Neural cell (in vitro differentiated cells): ENCODE measurements around the gene GCNT1. TPM values are rescaled to one million over a fixed set of nuclear protein-coding genes. Genes with fewer than 3 reads are reported as not detected.

Experiments used
- H2AFZ ChIP-seq: fragments of 200-600, 300-800 bp; sonication (generic), shearing (Covaris generic); 2 replicates; pipeline ENCODE4 v1.6.0; 2014; ENCODE audit warnings: low read depth, mild to moderate bottlenecking, antibody characterized with exemption, low read length, moderate library complexity
- H3F3A ChIP-seq: fragments of 200-600 bp; shearing (Covaris generic); 2 replicates; pipeline ENCODE4 v1.6.1; 2016; ENCODE audit warnings: mild to moderate bottlenecking, moderate library complexity, mixed read lengths, antibody characterized with exemption, low read length; ENCODE audit not compliant: insufficient read depth, poor library complexity, severe bottlenecking
- H3K27ac ChIP-seq: fragments of 200-600, 300-800 bp; sonication (generic), shearing (Covaris generic); 2 replicates; pipeline ENCODE4 v1.5.1; 2014; ENCODE audit warnings: mild to moderate bottlenecking, low read length, moderate library complexity
- H3K27me3 ChIP-seq: fragments of 300-800, 200-600 bp; sonication (generic), shearing (Covaris generic); 2 replicates; pipeline ENCODE4 v1.6.0; 2014; ENCODE audit warnings: mild to moderate bottlenecking, low read depth, low read length, moderate library complexity; ENCODE audit not compliant: insufficient read depth
- H3K36me3 ChIP-seq: fragments of 300-800, 200-600 bp; sonication (generic), shearing (Covaris generic); 2 replicates; pipeline ENCODE4 v1.5.1; 2014; ENCODE audit warnings: mild to moderate bottlenecking, antibody characterized with exemption, low read length, moderate library complexity; ENCODE audit not compliant: insufficient read depth
- H3K4me2 ChIP-seq: fragments of 300-800, 200-600 bp; sonication (generic), shearing (Covaris generic); 2 replicates; pipeline ENCODE4 v1.6.0; 2014; ENCODE audit warnings: mild to moderate bottlenecking, low read length
- H3K4me3 ChIP-seq: fragments of 300-800, 200-600 bp; sonication (generic), shearing (Covaris generic); 2 replicates; pipeline ENCODE4 v1.5.1; 2014; ENCODE audit warnings: mild to moderate bottlenecking, low read length, moderate library complexity
- H3K79me2 ChIP-seq: fragments of 200-600 bp; shearing (Covaris generic); replicated peaks from 2 replicates; pipeline ENCODE4 v1.6.0; 2014; ENCODE audit warnings: mild to moderate bottlenecking, low read length, moderate library complexity; ENCODE audit not compliant: insufficient read depth
- H3K9ac ChIP-seq: fragments of 300-800, 200-600 bp; sonication (generic), shearing (Covaris generic); 2 replicates; pipeline ENCODE4 v1.6.1; 2016; ENCODE audit warnings: mild to moderate bottlenecking, low read length, mixed read lengths
- H3K9me2 ChIP-seq: fragments of 200-600 bp; shearing (Covaris generic); 2 replicates; pipeline ENCODE4 v1.6.1; 2016; ENCODE audit warnings: mild to moderate bottlenecking, low read length, mixed read lengths; ENCODE audit not compliant: insufficient read depth
- H3K9me3 ChIP-seq: fragments of 200-600, 300-800 bp; sonication (generic), shearing (Covaris generic); 2 replicates; pipeline ENCODE4 v1.6.1; 2016; ENCODE audit warnings: mild to moderate bottlenecking, mixed run types, low read length, moderate library complexity, mixed read lengths
- H4K20me1 ChIP-seq: fragments of 200-600 bp; shearing (Covaris generic); 2 replicates; pipeline ENCODE4 v1.6.1; 2016; ENCODE audit warnings: mild to moderate bottlenecking, mixed run types; ENCODE audit not compliant: insufficient read depth
- EP300 ChIP-seq: fragments of 450-650 bp; conservative IDR thresholded peaks from 2 replicates; pipeline ENCODE4 v1.6.1; 2014; ENCODE audit warnings: antibody characterized with exemption, mild to moderate bottlenecking, moderate library complexity; ENCODE audit not compliant: poor library complexity, severe bottlenecking
- EZH2 ChIP-seq: fragments of 200-600, 300-800 bp; shearing (Covaris generic), sonication (generic); IDR thresholded peaks from 2 replicates; pipeline ENCODE4 v1.6.1; 2014; ENCODE audit warnings: antibody characterized with exemption, low read length, borderline replicate concordance, mild to moderate bottlenecking; ENCODE audit not compliant: insufficient read depth, poor library complexity, severe bottlenecking
- MXI1 ChIP-seq: fragments of 450-650 bp; conservative IDR thresholded peaks from 2 replicates; pipeline ENCODE4 v1.6.1; 2014; ENCODE audit warnings: antibody characterized with exemption, mild to moderate bottlenecking; ENCODE audit not compliant: poor library complexity, severe bottlenecking
- POLR2AphosphoS5 ChIP-seq: IDR thresholded peaks from 2 replicates; pipeline ENCODE4 v1.6.1; 2012
- RAD21 ChIP-seq: fragments of 450-650 bp; conservative IDR thresholded peaks from 2 replicates; pipeline ENCODE4 v1.6.1; 2014; ENCODE audit warnings: antibody characterized with exemption, mild to moderate bottlenecking, moderate library complexity
- SMC3 ChIP-seq: fragments of 450-650 bp; conservative IDR thresholded peaks from 2 replicates; pipeline ENCODE4 v1.6.1; 2014; ENCODE audit warnings: antibody characterized with exemption, mild to moderate bottlenecking, moderate library complexity; ENCODE audit not compliant: poor library complexity
- TAF1 ChIP-seq: IDR thresholded peaks from 2 replicates; pipeline ENCODE4 v1.6.1; 2012; ENCODE audit warnings: low read depth
- polyA plus RNA-seq: library from polyadenylated mRNA; depleted of rRNA; stranded (reverse); fragments of >200 nt; gene quantifications from 2 replicates; pipeline ENCODE4 v1.2.3, GENCODE V29; 2014
- TF ChIP-seq, protein P1 (sequence below): fragments of 450-650 bp; IDR thresholded peaks from 2 replicates; pipeline ENCODE4 v1.5.1; 2014; ENCODE audit warnings: antibody characterized with exemption, mild to moderate bottlenecking, moderate library complexity; ENCODE audit not compliant: poor library complexity, severe bottlenecking
- TF ChIP-seq, protein P2 (sequence below): IDR thresholded peaks from 2 replicates; pipeline ENCODE4 v1.6.1; 2012; ENCODE audit warnings: borderline replicate concordance

GCNT1 gene
- polyA plus RNA-seq, 1 donor from 2014 or later: 0.22 TPM

DNA sequence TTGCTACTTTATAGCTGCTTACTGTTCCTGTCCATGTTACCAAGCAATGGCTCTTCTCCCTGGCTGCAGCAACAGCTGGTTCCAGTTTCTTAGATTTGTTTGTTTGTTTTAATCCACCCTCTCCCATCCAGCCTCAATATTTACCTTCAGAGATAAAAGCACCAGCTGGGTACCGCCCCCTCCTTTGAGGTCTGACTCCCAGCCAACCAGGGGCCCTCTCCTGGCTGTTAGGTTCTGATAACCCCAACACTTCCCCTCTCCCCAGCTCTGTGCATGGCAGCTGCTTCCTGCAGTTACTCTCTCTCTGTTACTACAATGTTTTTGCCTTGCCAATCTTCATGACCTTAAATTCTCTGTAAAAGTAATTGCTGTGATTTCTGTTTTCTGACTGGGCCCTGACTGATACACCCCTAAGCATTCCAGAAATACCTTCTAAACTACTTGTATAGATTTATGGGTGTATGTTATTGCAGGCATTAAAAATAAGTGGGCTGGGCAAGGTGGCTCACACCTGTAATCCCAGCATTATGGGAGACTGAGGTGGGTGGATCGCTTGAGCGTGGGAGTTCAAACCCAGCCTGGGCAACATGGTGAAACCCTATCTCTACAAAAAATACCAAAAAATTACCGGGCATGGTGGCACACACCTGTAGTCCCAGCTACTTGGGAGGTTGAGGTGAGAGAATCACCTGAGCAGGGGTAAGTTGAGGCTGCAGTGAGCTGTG lies 2.6 kb upstream of the GCNT1 start:
- no peak for TF ChIP-seq RAD21
- no peak for TF ChIP-seq MXI1
- TF ChIP-seq, protein P1, sequence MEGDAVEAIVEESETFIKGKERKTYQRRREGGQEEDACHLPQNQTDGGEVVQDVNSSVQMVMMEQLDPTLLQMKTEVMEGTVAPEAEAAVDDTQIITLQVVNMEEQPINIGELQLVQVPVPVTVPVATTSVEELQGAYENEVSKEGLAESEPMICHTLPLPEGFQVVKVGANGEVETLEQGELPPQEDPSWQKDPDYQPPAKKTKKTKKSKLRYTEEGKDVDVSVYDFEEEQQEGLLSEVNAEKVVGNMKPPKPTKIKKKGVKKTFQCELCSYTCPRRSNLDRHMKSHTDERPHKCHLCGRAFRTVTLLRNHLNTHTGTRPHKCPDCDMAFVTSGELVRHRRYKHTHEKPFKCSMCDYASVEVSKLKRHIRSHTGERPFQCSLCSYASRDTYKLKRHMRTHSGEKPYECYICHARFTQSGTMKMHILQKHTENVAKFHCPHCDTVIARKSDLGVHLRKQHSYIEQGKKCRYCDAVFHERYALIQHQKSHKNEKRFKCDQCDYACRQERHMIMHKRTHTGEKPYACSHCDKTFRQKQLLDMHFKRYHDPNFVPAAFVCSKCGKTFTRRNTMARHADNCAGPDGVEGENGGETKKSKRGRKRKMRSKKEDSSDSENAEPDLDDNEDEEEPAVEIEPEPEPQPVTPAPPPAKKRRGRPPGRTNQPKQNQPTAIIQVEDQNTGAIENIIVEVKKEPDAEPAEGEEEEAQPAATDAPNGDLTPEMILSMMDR: no peak
- TF ChIP-seq TAF1: no peak
- no peak for TF ChIP-seq POLR2AphosphoS5
- TF ChIP-seq SMC3: no peak
- TF ChIP-seq, protein P2, sequence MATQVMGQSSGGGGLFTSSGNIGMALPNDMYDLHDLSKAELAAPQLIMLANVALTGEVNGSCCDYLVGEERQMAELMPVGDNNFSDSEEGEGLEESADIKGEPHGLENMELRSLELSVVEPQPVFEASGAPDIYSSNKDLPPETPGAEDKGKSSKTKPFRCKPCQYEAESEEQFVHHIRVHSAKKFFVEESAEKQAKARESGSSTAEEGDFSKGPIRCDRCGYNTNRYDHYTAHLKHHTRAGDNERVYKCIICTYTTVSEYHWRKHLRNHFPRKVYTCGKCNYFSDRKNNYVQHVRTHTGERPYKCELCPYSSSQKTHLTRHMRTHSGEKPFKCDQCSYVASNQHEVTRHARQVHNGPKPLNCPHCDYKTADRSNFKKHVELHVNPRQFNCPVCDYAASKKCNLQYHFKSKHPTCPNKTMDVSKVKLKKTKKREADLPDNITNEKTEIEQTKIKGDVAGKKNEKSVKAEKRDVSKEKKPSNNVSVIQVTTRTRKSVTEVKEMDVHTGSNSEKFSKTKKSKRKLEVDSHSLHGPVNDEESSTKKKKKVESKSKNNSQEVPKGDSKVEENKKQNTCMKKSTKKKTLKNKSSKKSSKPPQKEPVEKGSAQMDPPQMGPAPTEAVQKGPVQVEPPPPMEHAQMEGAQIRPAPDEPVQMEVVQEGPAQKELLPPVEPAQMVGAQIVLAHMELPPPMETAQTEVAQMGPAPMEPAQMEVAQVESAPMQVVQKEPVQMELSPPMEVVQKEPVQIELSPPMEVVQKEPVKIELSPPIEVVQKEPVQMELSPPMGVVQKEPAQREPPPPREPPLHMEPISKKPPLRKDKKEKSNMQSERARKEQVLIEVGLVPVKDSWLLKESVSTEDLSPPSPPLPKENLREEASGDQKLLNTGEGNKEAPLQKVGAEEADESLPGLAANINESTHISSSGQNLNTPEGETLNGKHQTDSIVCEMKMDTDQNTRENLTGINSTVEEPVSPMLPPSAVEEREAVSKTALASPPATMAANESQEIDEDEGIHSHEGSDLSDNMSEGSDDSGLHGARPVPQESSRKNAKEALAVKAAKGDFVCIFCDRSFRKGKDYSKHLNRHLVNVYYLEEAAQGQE: no peak
- TF ChIP-seq EP300: no peak
- TF ChIP-seq EZH2: no peak
- Histone ChIP-seq H3K9me3 (no peaks in the 10 kb centered on the region), H3K4me2 (no peak overlapping the region)

DNA sequence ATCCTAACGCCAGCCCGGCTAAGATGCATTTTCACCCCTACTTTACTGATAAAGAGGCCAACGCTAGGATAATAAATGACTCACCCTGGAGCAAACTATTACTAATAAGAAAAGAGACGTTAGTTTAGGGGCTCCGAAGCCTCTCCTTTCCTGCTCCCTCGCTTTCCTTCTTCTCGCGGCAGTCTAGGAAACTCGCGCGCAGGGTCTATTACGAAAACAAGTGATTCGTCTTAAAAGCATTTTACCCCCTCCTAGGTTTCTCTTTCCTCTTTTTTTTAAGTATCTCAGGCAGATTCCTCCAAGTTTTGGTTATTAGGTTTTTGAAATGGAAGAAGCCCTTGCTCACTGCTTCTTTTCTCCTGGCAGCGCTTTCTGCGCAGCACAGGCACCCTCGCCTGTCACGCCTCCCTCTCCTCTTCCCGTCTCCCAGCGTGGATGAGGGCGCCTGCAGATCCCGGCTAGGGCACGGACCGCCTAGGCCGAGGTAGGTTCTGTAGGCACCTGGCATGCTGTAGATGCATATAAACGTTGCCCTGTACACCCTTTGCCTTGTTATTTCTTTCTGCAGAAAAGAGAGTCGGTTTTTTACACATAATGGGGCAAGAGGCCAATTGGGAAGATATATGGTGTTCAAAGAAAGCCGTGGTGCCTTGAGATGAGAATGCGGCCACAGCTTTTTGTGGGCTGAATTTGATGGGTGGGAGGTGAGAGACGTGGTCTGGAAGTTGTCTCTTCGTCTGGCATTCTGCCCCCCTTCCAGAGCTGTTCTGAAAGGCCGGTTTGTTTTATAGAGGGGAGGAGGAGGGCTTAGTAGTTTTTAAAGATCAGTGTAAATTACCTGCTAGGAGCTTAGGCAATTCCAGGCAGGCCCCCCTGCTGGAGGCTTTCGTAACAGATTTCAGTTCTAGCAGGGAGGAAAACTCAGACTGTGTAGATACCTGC lies 983 bp downstream of the GCNT1 start:
- no peak overlapping the region for H3K9ac ChIP-seq
- no peak overlapping the region for H3K27ac ChIP-seq
- H3F3A ChIP-seq: peaks cover 2% of the 10 kb centered on the region
- peak overlapping the region; percentile 74 for H3K4me2 ChIP-seq
- no peaks in the 10 kb centered on the region for H3K79me2 ChIP-seq
- H3K9me2 ChIP-seq: no peaks in the 10 kb centered on the region
- no peak for TF ChIP-seq EZH2
- TF ChIP-seq, protein P1: peak; percentile 46
- no peaks in the 10 kb centered on the region for H4K20me1 ChIP-seq
- peaks cover 14% of the 10 kb centered on the region for H3K27me3 ChIP-seq
- no peak overlapping the region for H2AFZ ChIP-seq
- H3K4me3 ChIP-seq: peak overlapping the region; percentile 82
- H3K9me3 ChIP-seq: no peaks in the 10 kb centered on the region
- H3K36me3 ChIP-seq: no peaks in the 10 kb centered on the region

More for the DNA sequence above, 2.6 kb upstream of the GCNT1 start:
- Histone ChIP-seq H3K36me3 (no peaks in the 10 kb centered on the region), H3K9ac (no peak overlapping the region), H2AFZ (no peak overlapping the region), H3K9me2 (no peaks in the 10 kb centered on the region), H3K79me2 (no peaks in the 10 kb centered on the region), H3K27me3 (peaks cover 14% of the 10 kb centered on the region), H4K20me1 (no peaks in the 10 kb centered on the region), H3K27ac (no peak overlapping the region), H3K4me3 (no peak overlapping the region), H3F3A (peaks cover 2% of the 10 kb centered on the region)
